ENCODE measurements around the gene SEL1L. TPM values are rescaled to one million over a fixed set of nuclear protein-coding genes. Genes with fewer than 3 reads are reported as not detected.
"Not testable (repeated sequence)": the region's sequence is repeated elsewhere in the genome, so short reads cannot be mapped to it uniquely, and the experiment has no call there.

Gene SEL1L
- total RNA-seq, 2 experiments from 2014 or later = 49.0 to 50.2 TPM

DNA sequence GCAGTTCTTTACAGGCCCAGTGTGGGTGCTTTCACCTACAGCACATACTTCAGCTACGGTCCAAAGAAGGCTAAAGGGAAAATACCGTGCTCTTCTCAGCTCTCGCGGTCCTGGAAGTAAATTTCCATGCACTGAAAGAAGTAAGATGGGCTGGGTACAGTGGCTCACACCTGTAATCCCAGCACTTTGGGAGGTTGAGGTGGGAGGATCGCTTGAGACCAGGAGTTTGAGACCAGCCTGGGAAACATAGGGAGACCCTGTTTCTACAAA is 63.2 kb downstream of the SEL1L start:
- H3K27me3 Mint-ChIP-seq, H3K9me3 Mint-ChIP-seq, POLR2A ChIA-PET, H3K4me3 Mint-ChIP-seq, DNase-seq, H3K27ac Mint-ChIP-seq: not testable (repeated sequence)
- Mint-ChIP-seq H3K4me1 (ENCODE audit: low read depth) (peaks cover 48% of the 10 kb centered on the region), H3K36me3 (peaks cover 11% of the 10 kb centered on the region)
- intact Hi-C loops (cut with micrococcal nuclease) = loop anchor here (5.0 to 10.0 kb wide), 2 partner anchors 528 to 886 kb away; partner anchors contain the start of gene CEP128
- CTCF ChIA-PET = interaction anchor here (0.7 to 1.4 kb wide), 4 partner anchors 17 to 202 kb away, joined by 3 read pairs; partner anchors contain the start of gene STON2

GRCh38 chr14:81466854-81467253 is 66.8 kb downstream of the SEL1L start:
- POLR2A ChIA-PET = no interaction called here
- H3K27ac Mint-ChIP-seq = no peak overlapping the region
- DNase-seq = no peak
- H3K27me3 Mint-ChIP-seq = no peaks in the 10 kb centered on the region
- no peak overlapping the region for H3K4me3 Mint-ChIP-seq
- intact Hi-C loops (cut with micrococcal nuclease) = no loop called here
- H3K4me1 Mint-ChIP-seq (ENCODE audit: low read depth) = peaks cover 25% of the 10 kb centered on the region
- CTCF ChIA-PET = interaction anchor here (3.9 to 4.1 kb wide), 2 partner anchors 12 to 197 kb away, joined by 42 to 71 read pairs; no protein-coding TSS in a partner anchor
- H3K9me3 Mint-ChIP-seq = no peaks in the 10 kb centered on the region
- H3K36me3 Mint-ChIP-seq = no peaks in the 10 kb centered on the region

GRCh38 chr14:81465507-81466228 is 68.0 kb downstream of the SEL1L start:
- Mint-ChIP-seq H3K4me3 (peak overlapping the region; percentile 32), H3K36me3 (no peaks in the 10 kb centered on the region), H3K9me3 (no peaks in the 10 kb centered on the region), H3K27ac (no peak overlapping the region), H3K4me1 (ENCODE audit: low read depth) (peaks cover 15% of the 10 kb centered on the region), H3K27me3 (peaks cover 1% of the 10 kb centered on the region)
- ChIA-PET CTCF (interaction anchor here (1.1 to 4.1 kb wide), 9 partner anchors 11 to 478 kb away, joined by 3 to 71 read pairs (median 5); no protein-coding TSS in a partner anchor), POLR2A (no interaction called here)
- intact Hi-C loops (cut with micrococcal nuclease) = loop anchor here (2.0 kb wide), 2 partner anchors 247 to 511 kb away; partner anchors contain the start of gene TSHR
- DNase-seq = no peak

DNA sequence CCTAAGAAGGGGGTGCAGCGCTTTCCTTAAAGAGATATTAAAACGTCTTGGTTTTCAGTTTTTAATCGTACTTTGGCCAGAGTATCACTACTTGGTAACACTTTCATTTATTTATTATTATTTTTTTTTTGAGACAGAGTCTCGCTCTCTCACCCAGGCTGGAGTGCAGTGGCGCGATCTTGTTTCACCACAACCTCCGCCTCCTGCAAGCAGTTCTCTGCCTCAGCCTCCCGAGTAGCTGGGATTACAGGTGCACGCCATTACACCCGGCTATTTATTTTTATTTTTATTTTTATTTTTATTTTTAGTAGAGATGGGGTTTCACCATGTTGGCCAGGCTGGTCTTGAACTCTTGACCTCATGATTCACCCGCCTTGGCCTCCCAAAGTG is 68.7 kb downstream of the SEL1L start:
- H3K27me3 Mint-ChIP-seq; H3K36me3 Mint-ChIP-seq; DNase-seq; POLR2A ChIA-PET; H3K4me1 Mint-ChIP-seq (ENCODE audit: low read depth); H3K9me3 Mint-ChIP-seq: not testable (repeated sequence)
- Mint-ChIP-seq H3K27ac (peak overlapping the region; percentile 63), H3K4me3 (peak overlapping the region; percentile 73)
- intact Hi-C loops (cut with micrococcal nuclease) = loop anchor here (2.0 kb wide), 2 partner anchors 246 to 510 kb away; partner anchors contain the start of gene TSHR
- CTCF ChIA-PET = interaction anchor here (0.6 to 4.1 kb wide), 31 partner anchors 8 to 833 kb away, joined by 3 to 71 read pairs (median 3); partner anchors contain the start of genes SEL1L and TSHR

DNA sequence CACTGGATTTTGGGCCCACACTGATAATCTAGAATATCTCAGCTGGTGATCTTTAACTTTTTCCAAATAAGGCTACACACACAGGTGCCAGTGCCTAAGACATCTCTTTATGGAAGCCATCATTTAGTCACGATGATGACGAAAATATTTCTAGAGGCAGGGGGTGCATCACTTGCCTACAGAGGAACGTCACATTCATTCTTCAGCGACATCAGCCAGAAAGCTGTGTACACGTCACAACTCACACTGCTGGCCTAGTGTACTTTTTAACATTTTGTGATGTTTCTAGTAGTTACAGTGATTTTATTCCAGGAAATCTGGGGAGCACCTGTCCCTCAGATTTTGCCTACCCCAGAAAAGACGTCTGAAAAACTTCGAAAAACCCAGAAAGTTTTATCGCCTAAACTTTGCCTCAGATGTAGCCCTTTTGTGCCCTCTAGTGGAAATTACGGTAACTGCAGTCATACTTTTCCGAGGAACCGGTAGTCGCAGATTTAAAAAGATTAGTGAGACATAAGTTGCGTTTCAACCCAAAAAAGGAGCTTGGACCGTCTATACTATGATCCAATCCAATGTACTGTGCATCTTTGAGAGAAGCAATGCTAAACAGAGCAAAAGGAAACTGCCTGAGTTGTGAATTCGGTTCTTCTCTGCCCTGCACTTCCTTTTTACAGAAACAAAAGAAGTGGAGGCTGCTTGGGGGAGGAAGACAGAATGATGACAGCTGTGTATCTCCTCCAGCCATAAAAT is 69.2 kb downstream of the SEL1L start:
- Mint-ChIP-seq H3K36me3 (no peaks in the 10 kb centered on the region), H3K27ac (peak overlapping the region; percentile 63), H3K4me3 (peak overlapping the region; percentile 73), H3K9me3 (no peaks in the 10 kb centered on the region), H3K27me3 (peaks cover 1% of the 10 kb centered on the region), H3K4me1 (ENCODE audit: low read depth) (peaks cover 3% of the 10 kb centered on the region)
- ChIA-PET POLR2A (no interaction called here), CTCF (interaction anchor here (0.6 to 4.1 kb wide), 34 partner anchors 8 to 1268 kb away, joined by 3 to 71 read pairs (median 3); partner anchors contain the start of genes SEL1L and TSHR)
- DNase-seq = peak; percentile 52
- intact Hi-C loops (cut with micrococcal nuclease) = loop anchor here (1.0 to 2.0 kb wide), 6 partner anchors 10 to 510 kb away; partner anchors contain the start of gene TSHR

DNA sequence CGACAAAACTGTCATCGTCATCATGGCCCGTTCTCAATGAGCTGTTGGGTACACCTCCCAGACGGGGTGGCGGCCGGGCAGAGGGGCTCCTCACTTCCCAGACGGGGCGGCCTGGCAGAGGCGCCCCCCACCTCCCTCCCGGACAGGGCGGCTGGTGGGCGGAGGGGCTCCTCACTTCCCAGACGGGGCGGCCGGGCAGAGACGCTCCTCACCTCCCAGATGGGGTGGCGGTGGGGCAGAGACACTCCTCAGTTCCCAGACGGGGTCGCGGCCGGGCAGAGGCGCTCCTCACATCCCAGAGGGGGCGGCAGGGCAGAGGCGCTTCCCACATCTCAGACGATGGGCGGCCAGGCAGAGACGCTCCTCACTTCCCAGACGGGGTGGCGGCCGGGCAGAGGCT is 71.3 kb downstream of the SEL1L start:
- CTCF ChIA-PET; H3K9me3 Mint-ChIP-seq; H3K4me3 Mint-ChIP-seq; H3K36me3 Mint-ChIP-seq; H3K27ac Mint-ChIP-seq; DNase-seq; intact Hi-C loops (cut with micrococcal nuclease); H3K4me1 Mint-ChIP-seq (ENCODE audit: low read depth); POLR2A ChIA-PET; H3K27me3 Mint-ChIP-seq: not testable (repeated sequence)

GRCh38 chr14:81459912-81460311 is 73.7 kb downstream of the SEL1L start:
- Mint-ChIP-seq H3K4me1 (ENCODE audit: low read depth) (peaks cover 3% of the 10 kb centered on the region), H3K27ac (no peak overlapping the region), H3K36me3 (no peaks in the 10 kb centered on the region), H3K4me3 (no peak overlapping the region), H3K9me3 (no peaks in the 10 kb centered on the region), H3K27me3 (peaks cover 4% of the 10 kb centered on the region)
- ChIA-PET CTCF (interaction anchor here (0.7 to 1.2 kb wide), 2 partner anchors 8 to 473 kb away, joined by 3 read pairs; no protein-coding TSS in a partner anchor), POLR2A (no interaction called here)
- intact Hi-C loops (cut with micrococcal nuclease) = no loop called here
- no peak for DNase-seq

- ChIA-PET CTCF (interaction anchor here (10.6 kb wide), 1 partner anchor 188 kb away, joined by 122 read pairs; no protein-coding TSS in a partner anchor), POLR2A (no interaction called here)
- intact Hi-C loops (cut with micrococcal nuclease) = no loop called here
- Mint-ChIP-seq H3K4me3 (no peak overlapping the region), H3K9me3 (no peaks in the 10 kb centered on the region), H3K27me3 (peaks cover 4% of the 10 kb centered on the region), H3K36me3 (no peaks in the 10 kb centered on the region), H3K27ac (no peak overlapping the region), H3K4me1 (ENCODE audit: low read depth) (no peaks in the 10 kb centered on the region)
- DNase-seq = no peak
Observed at GRCh38 chr14:81458352-81458751, 75.3 kb downstream of the SEL1L start.

- POLR2A ChIA-PET = no interaction called here
Observed at GRCh38 chr14:81455390-81455789, 78.3 kb downstream of the SEL1L start.

DNA sequence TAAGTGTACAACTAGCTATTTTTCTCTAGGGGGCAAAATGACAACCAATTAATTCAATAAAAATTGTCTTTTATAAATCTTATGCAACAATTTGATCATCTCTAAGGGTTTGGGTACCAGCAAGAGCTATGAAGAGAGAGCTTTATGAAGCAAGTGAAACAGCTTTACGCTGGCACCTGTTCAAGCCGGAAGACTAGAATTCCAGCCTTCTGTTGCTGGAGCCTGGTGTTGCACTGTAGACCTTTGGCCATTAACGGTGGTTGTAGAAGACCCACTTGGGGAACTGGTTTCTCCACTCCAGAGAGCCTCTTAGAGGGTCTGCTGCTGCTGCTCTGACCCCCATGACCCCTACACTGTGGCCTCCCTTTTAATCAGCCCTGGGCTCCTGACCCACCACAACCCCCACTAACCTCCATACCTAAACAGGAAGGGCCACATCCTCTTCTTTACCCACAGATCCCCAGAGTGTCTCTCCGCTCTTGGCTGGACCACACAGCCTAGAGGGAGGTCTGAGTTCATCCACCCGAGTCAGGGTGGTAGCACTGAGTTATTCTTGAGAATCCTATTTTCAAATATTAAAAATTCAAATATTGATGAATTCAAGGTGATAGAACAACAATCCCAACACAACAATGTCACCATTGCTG is 79.0 kb downstream of the SEL1L start:
- ChIA-PET CTCF (interaction anchor here (0.9 to 10.6 kb wide), 6 partner anchors 10 to 233 kb away, joined by 3 to 122 read pairs (median 6); partner anchors contain the start of gene GTF2A1), POLR2A (no interaction called here)
- Mint-ChIP-seq H3K27ac (no peak overlapping the region), H3K4me3 (no peak overlapping the region), H3K4me1 (ENCODE audit: low read depth) (no peaks in the 10 kb centered on the region), H3K9me3 (no peaks in the 10 kb centered on the region), H3K36me3 (no peaks in the 10 kb centered on the region), H3K27me3 (peaks cover 2% of the 10 kb centered on the region)
- intact Hi-C loops (cut with micrococcal nuclease) = no loop called here
- no peak for DNase-seq

More at GRCh38 chr14:81455390-81455789, 78.3 kb downstream of the SEL1L start:
- no peaks in the 10 kb centered on the region for H3K36me3 Mint-ChIP-seq
- no peaks in the 10 kb centered on the region for H3K4me1 Mint-ChIP-seq (ENCODE audit: low read depth)
- no peak overlapping the region for H3K4me3 Mint-ChIP-seq
- CTCF ChIA-PET = interaction anchor here (0.9 to 10.6 kb wide), 4 partner anchors 10 to 459 kb away, joined by 3 to 122 read pairs (median 22); no protein-coding TSS in a partner anchor
- DNase-seq = no peak
- intact Hi-C loops (cut with micrococcal nuclease) = no loop called here
- H3K27ac Mint-ChIP-seq = no peak overlapping the region
- no peaks in the 10 kb centered on the region for H3K9me3 Mint-ChIP-seq
- peaks cover 2% of the 10 kb centered on the region for H3K27me3 Mint-ChIP-seq

GRCh38 chr14:81453166-81453766 is 80.4 kb downstream of the SEL1L start:
- no peak overlapping the region for H3K4me3 Mint-ChIP-seq
- H3K36me3 Mint-ChIP-seq = no peaks in the 10 kb centered on the region
- intact Hi-C loops (cut with micrococcal nuclease) = loop anchor here (1.0 kb wide), 1 partner anchor 184 kb away; no protein-coding TSS in a partner anchor
- ChIA-PET POLR2A (no interaction called here), CTCF (interaction anchor here (0.6 to 10.6 kb wide), 21 partner anchors 9 to 498 kb away, joined by 3 to 122 read pairs (median 3); partner anchors contain the start of gene TSHR)
- peaks cover 5% of the 10 kb centered on the region for H3K27me3 Mint-ChIP-seq
- H3K9me3 Mint-ChIP-seq = no peaks in the 10 kb centered on the region
- no peaks in the 10 kb centered on the region for H3K4me1 Mint-ChIP-seq (ENCODE audit: low read depth)
- peak; percentile 61 for DNase-seq
- no peak overlapping the region for H3K27ac Mint-ChIP-seq
